Activated effector memory CD4-positive, alpha-beta T cell treated with Interleukin-2 at 50 U/mL for 16 hours (primary cell): ENCODE data around the gene CRLF1.

ENCODE experiments used
- DNase-seq: peaks from one replicate; pipeline ENCODE4 v3.0.0-alpha.2; 2020

Gene CRLF1

GRCh38 chr19:18590273-18591272 lies 16.0 kb downstream of the CRLF1 start:
- DNase-seq, result no peak

GRCh38 chr19:18589380-18590272 lies 17.0 kb downstream of the CRLF1 start:
- DNase-seq, result peak; percentile 64

- DNase-seq, result peak; percentile 82
Measured at GRCh38 chr19:18588611-18589379, 17.8 kb downstream of the CRLF1 start, which contains the start of gene REX1BD. Gene REX1BD, plus strand, starts transcription at chr19:18588798. Its CDS starts 4 bp downstream, at chr19:18588802.

GRCh38 chr19:18587962-18588610 lies 18.5 kb downstream of the CRLF1 start:
- DNase-seq, result no peak

GRCh38 chr19:18587561-18587960 lies 19.0 kb downstream of the CRLF1 start:
- no peak for DNase-seq

- no peak for DNase-seq
Measured at GRCh38 chr19:18586306-18586705, 20.3 kb downstream of the CRLF1 start.

- DNase-seq, result no peak
Measured at GRCh38 chr19:18580311-18580710, 26.3 kb downstream of the CRLF1 start.

- no peak for DNase-seq
Measured at GRCh38 chr19:18577365-18577914, 29.2 kb downstream of the CRLF1 start.

GRCh38 chr19:18576383-18576782 lies 30.2 kb downstream of the CRLF1 start:
- DNase-seq, result no peak

GRCh38 chr19:18574691-18575291 lies 31.8 kb downstream of the CRLF1 start:
- DNase-seq, result no peak

GRCh38 chr19:18571564-18572344 lies 34.8 kb downstream of the CRLF1 start, which contains the start of gene UBA52:
Gene UBA52, plus strand, starts transcription at chr19:18571857. Its CDS starts 1,444 bp downstream, at chr19:18573301.
- DNase-seq, result peak; percentile 99

- DNase-seq, result no peak
Measured at GRCh38 chr19:18568367-18568766, 38.2 kb downstream of the CRLF1 start.

GRCh38 chr19:18566953-18567352 lies 39.6 kb downstream of the CRLF1 start:
- no peak for DNase-seq

GRCh38 chr19:18562086-18562485 lies 44.5 kb downstream of the CRLF1 start:
- no peak for DNase-seq

GRCh38 chr19:18559685-18560084 lies 46.9 kb downstream of the CRLF1 start:
- no peak for DNase-seq

GRCh38 chr19:18558604-18559003 lies 48.0 kb downstream of the CRLF1 start:
- no peak for DNase-seq

- no peak for DNase-seq
Measured at GRCh38 chr19:18558202-18558555, 48.4 kb downstream of the CRLF1 start.

GRCh38 chr19:18557411-18558201 lies 49.0 kb downstream of the CRLF1 start, which contains the start of gene KXD1:
Gene KXD1, plus strand, starts transcription at chr19:18557870. Its CDS starts 4,187 bp downstream, at chr19:18562057.
- peak; percentile 96 for DNase-seq

GRCh38 chr19:18551631-18552030 lies 55.0 kb downstream of the CRLF1 start:
- no peak for DNase-seq
